Stimulated activated CD8-positive, alpha-beta memory T cell treated with anti-CD3 and anti-CD28 coated beads, Interleukin-4, amount 100 ng/mL, for 1 hour (primary cell): ENCODE results near the gene SPDYE4.
"Not testable (repeated sequence)": the region's sequence is repeated elsewhere in the genome, so short reads cannot be mapped to it uniquely, and the experiment has no call there.

ENCODE experiments used
- DNase-seq, 2 donors: peaks; one replicate each; pipeline ENCODE4 v3.0.0-alpha.2; 2020; ENCODE audit warnings: low read depth in 2 of 2, low spot score in 1 of 2

SPDYE4 gene

GRCh38 chr17:8758137-8758596, at the start of gene SPDYE4:
Gene SPDYE4 (minus strand): TSS chr17:8758546. CDS start chr17:8758382, 164 bp downstream.
- DNase-seq: no peak

DNA sequence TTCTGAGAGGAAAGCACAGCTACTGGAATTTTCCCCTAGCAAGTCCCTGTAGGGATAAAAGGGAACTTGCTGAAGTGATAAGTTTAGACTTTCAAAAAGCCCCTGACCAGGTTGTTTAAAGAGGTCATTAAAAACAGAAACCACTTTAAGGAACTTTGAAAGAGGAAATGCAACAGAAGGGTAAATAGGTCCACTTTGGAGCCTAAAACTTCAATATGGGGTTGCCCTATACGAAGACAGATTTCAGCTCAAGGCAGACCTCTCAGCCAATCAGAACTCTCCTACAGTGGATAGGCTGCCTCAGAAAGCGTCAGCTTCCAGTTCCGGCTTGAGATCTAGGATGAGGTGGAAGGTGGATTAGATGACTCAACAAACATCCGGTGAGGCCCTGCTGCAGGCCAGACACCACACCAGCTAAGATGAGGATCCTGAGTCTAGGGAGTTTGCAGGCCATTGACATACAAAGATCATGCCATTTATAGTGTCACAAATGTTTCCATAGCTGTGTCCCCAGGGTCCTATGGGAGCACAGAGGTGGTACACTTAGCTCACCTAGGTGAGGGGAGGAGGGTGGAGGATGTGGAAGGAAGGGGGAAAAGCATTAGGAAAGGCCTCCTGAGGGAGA, 48.7 kb upstream of the SPDYE4 start:
- DNase-seq: no peak

- no peak for DNase-seq
Measured at GRCh38 chr17:8806253-8806925, 48.0 kb upstream of the SPDYE4 start.

DNA sequence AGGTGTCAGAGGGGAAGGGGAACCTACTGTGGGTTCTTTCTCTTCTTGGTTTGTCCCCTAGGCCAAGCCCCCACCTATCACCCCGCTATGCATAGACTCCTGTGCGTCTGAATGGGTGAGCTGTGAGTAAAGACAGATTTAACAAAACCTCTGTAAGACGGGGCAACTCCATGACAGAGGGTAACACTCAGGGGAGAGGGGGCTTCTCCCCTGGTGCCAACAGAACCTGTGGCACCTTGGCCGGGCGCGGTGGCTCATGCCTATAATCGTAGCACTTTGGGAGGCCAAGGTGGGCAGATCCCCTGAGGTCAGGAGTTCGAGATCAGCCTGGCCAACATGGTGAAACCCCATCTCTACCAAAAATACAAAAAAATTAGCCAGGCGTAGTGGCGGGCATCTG, 47.0 kb upstream of the SPDYE4 start:
- DNase-seq: not testable (repeated sequence)

DNA sequence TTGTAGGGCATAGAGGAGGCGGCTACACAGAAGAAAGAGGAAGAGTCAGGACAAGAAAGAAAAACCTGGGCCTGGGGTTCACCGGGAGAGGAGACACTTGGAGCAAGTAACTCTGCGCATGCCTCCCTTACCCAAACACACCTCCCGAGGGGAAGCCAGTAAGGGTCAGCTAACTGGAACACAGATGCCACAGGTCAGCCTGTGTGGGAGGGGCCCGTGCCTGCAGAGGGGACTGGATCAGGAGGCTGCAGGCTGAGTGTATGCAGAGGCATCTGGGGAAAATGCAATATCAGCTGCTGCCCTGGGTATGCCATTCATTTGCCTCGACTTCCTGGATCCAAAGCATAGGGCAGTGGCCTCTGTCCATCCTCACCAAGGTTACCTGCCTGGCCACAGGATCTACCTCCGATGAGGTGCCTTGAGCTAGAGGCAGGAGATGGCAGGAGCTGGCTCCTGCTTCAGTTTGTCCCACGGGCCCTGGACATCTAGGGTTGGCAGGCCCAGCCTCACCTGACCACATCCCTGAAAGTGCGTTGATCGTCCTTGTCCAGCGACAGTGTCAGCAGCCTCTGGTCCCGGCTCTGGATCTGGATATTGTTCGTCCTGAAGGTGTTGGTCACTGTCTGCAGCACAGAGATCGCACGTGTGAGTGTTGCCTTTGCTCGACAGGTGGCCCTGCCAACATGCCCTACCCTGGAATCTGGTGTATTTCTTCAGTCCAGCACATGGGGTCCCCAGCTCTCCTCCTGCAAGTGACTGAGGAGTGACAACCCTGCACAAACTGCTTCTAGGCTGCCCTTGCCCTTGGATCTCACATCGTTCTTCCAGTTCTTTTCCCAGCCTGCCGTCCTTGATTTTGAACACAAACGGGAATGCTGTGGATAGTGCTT, 45.4 kb upstream of the SPDYE4 start:
- DNase-seq: no peak

DNA sequence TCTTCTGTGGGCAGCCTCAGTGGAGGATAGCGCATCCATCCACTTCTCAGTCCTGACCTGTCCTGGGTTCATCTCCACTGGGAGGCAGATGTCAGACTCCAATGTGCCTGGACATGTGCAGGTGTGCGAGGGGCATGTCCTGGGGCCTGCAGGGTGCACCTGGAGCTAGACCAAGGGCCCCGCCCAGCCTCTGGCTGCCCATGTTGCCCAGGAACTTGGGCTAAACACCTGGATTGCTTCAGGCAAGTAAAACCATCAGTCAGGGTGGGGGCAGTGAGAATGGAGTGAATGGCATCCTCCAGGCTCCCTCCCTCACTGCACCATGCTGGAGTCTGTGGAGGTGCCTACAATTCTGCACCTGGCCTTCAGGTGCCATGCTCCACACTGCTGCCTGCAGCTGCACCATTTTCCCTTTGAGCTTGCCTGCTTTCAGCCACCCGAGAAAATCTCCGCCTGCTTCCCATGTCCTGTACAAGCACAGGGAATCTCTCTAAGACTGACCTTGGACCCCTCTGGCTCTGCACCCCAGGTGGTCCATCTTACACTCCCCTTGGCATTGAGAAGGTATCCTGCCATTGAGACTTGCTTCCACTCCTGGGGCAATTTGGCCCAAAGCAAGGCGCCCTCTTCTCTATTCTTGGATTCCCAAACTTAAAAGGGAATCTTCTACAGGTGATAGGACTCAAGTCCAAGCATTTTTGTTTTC, 42.9 kb upstream of the SPDYE4 start:
- DNase-seq: no peak

- no peak for DNase-seq
Measured at GRCh38 chr17:8800656-8801055, 42.3 kb upstream of the SPDYE4 start.

DNA sequence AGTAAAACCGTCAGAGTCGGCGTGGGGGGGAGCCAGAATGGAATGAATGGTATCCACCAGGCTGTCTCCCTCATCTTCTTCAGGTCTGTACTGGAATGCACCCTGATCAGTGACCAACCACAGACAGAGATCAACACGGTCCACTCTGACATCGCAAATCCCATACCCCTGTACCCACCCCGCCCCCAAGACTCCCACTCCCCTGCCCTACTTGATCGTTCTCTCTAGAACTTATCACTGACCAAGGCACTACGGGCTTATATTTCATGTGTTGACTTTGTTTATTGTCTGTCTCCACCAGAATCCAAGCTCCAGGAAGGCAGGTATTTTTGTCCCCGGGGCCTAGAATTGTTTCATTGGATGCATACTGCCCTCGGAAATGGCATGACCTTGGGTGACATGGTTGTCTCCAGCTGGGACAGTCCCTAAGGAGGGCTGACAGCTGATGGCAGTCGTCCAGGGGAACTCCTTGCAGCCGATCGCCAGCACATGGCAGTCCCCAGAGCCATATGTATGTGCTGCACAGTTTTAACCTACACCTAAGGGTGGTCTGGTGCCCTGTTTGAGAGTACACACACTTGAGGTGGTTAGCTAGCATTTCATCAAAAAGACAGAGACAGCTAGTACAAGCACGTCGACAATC, 41.3 kb upstream of the SPDYE4 start:
- DNase-seq: no peak

DNA sequence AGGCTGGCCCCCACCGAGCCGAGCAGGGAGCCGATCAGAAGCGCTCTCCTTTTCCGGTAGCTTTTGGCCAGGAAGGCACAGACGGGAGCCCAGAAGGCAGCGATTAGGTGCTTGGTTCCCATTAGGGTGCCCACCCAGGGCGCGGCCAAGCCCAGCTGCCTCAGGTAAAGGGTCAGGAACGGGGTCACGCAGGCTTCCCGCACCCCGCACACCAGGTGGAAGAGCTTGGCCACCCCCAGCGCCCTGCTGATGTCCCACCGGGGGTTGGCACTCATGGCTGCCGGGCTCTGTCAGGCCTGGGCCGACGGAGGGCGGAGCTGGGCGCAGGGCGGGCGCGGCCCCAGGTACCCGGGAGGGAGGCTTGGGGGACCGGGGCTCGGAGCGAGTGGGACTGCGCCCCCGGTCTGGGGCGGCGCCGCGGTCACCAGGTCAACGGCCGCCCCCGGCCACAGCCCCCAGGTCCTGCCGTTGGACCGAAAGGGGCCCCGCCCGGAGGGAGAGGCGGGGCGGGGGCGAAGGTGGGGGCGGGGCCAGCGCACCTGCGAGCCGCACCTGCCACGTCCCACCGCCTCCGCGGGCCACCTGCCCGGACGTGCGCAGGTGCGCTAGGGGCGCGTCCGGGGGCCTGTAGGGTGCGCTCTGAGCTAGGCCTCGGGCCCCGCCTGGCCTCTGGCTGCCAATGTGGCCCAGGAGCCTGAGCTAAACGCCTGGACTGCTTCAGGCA, 40.7 kb upstream of the SPDYE4 start, which contains the start of gene MFSD6L:
Gene MFSD6L, minus strand, starts transcription at position 520 of the 724 bp plus-strand sequence. Its CDS starts 245 bp downstream, at position 275.
- no peak for DNase-seq

- no peak for DNase-seq
Measured at GRCh38 chr17:8798176-8798845, 40.0 kb upstream of the SPDYE4 start.

DNA sequence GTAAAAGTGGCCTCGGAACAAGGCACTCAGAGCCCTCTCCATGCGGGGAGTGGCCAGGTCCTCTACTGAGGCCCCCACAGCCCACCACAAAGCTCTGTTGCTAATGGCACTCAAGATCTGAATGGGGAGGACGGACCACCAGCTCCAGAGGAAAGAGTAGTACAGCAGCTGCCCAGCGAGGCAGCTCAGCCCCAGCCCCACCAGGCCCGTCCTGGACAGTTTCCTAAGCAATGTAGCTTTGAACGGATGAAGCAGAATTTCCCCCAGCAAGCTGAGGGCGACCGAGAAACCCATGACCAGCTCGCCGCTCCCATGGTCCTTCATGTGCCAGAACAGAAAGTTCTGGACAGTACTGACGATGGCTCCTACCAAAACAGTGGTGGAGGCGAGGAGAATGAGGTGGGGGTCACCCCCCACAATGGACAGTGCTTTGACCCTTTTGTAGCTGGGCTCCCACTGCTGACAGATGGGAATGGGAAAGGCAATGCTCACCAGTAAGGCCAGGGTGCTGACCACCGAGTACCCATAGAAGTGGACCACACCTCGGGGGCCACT, 39.4 kb upstream of the SPDYE4 start:
- DNase-seq: no peak

GRCh38 chr17:8794636-8795035, 36.3 kb upstream of the SPDYE4 start:
- DNase-seq: no peak

- no peak for DNase-seq
Measured at GRCh38 chr17:8793649-8794048, 35.3 kb upstream of the SPDYE4 start.

DNA sequence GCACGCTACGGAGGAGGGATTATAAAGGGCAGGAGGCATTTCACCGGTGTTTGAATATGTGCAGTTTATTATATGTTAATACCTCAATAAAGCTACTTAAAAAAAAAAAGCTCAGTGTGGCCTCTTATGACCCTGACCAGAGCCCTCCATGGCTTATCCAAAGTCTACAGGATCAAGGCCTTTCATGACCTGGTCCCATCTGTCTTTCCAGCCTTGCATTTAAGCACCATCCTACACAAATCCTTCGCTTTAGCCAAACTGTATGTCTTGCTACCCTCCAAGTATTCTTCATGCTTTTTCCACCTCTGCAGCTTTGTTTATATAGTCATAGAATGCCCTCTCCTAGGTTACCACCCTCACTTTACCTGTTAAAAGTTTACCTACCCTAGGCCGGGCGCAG, 34.3 kb upstream of the SPDYE4 start:
- no peak for DNase-seq

- no peak for DNase-seq
Measured at GRCh38 chr17:8791910-8792270, 33.5 kb upstream of the SPDYE4 start.

DNA sequence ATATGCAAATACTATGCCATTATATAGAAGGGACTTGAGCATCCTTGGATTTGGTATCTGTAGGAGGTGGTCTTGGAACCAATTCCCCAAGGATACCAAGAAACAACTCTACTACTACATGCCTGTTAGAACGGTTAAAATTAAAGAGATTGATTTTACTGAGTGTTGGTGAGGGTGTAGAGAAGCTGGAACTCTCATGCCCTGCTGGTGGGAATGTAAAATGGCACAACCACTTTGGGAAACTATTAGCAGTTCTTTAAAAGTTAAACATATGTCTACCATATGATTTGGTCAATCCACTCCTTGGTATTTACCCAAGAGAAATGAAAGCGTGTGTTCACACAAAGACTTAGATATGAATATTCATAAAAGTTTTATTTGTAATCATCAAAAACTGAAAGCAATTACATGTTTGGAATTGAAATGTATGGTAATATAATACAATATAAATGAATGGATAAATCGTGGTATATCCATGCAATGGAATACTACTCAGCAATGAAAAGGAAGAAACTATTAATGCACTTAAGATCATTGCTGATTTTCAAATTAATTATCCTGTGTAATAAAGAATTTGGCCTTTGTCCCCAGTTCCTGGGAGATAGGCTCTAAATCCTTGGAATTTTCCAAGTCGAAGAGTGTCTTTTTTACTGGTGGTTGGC, 33.0 kb upstream of the SPDYE4 start:
- no peak for DNase-seq

DNA sequence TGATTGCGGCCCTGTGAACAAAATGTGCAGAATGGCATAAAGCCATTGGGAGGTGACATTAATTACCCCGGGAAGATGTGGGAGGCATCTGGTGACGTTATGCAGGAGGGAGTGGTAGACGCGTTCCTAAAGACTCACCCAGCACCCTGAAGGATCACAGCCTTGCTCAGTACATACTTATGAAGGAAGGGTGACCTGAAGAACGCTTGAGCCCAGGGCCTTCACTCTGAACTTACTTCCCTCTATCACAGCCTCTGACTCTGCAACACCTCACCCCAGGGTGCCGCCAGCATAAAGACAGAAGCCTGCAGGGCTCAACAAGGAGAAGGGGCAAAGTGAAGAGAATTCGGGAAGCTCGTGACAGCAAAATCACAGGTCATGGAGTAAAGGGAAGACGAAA, 31.4 kb upstream of the SPDYE4 start:
- DNase-seq: no peak

GRCh38 chr17:8788998-8789397, 30.7 kb upstream of the SPDYE4 start:
- no peak for DNase-seq
